Left hindlimb (tissue), 1 donor: ENCODE data around the gene FGF3.

Experiments
- DNase-seq: peaks from one replicate; pipeline ENCODE4 v3.0.0-alpha.2; 2018

Gene FGF3

DNA sequence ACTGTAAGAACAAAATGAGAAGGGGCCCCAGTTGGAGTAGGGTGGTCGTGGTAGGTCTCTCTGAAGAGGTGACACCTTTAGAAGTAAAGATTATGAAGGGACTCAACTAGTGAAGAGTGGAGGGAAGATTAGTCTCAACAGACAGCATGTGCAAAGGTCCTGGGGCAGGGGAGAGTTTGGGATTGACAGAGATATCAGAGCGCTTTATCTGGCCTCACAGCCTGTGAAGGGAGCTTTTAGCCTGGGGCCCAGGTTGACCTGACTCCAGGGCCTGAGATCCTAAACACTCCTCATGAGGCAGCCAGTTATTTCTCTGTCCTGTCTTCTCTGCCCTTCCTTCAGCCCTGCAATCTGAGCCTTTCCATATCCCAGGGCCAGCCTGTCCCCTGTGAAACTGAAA, 16.2 kb downstream of the FGF3 start:
- DNase-seq, result no peak

DNA sequence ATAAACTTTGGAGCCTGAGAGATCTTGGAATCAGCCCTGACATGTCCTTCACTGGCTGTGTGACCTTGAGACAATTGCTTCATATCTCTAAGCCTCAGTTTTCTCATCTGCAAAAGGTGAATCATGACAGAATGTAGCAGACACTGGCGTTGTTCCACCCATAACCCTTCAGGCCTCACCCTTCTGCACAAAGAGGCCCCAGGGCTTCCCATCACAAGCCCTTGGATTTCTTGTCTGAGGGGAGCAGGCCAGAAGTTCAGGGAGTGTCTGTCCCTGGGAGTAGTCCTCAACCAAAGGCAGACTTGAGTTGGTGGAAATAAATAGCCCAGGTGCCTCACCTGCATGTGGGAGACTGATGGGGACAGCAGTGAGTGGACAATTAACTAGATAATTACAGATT, 16.6 kb downstream of the FGF3 start:
- no peak for DNase-seq

DNA sequence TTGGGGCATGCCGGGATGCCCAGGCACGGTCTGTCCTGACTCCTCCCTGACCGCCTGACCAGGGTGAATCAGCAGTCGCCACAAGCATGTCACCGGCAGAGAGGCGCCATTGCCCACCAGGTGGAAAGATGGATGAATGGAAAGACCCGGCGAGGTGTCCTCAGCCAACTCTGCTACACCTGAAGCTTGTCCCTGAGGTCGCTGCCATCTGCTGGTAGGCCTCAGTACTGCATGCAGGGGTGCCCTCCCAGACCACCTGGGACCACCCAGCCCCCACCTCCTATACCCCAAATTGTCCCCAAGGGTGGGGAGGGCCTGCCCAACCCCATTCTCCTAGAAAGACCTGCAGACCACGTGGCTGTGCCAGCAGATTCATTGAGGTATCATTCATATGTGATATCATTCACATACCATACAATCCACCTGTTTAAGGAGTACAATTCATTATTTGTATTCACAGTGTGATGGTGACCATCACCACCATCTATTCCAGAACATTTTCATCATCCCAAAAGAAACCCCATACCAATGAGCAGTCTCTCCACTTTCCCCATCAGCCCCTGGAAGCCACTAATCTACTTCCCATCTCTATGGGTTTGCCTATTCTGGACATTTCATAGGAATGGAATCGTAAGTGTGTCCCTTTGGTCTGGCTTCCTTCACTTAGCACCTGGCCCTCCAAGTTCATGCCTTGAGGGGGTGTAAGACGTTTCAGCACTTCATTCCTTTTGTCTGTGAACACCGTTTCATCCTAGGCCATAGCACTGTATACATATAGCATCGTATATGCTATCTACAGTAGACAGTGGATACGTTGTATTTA, 17.5 kb downstream of the FGF3 start:
- DNase-seq, result no peak

DNA sequence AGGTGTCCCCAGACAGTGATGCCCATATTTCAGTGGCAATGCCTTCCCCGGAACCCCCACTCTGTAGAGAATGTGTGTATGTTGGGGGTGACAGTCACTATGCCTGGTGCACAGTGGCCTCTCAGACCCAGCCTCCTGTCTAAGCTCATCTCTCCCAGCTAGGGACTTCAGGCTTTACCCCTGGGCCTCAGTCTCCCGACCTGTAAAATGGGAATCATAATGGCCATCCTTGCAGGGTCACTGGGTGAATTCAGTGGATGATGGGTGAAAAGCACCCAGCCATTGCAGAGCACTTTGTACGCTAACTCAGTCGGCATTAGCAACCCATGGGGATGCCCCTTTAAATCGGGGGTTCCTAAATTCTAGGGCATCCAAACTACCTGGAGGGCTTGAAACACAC, 18.9 kb downstream of the FGF3 start:
- no peak for DNase-seq

DNA sequence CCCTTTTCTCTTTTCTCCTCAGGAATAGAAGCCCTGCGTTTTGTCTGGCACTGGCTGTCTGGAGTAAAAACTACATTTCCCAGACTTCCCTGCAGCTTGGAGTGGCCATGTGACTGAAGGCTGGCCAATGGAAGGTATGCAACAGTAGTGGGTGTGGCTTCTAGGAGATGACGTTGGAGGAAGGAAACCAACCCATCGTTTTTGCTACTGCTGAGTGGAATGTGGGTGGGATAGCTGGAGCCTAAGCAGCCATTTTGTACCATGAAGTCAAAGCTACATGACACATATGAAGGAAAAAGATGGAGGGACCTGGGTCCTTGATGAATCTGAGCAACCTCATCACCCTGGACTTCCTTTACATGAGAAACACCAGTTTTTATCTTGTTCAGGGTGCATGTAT, 19.6 kb downstream of the FGF3 start:
- DNase-seq, result no peak

DNA sequence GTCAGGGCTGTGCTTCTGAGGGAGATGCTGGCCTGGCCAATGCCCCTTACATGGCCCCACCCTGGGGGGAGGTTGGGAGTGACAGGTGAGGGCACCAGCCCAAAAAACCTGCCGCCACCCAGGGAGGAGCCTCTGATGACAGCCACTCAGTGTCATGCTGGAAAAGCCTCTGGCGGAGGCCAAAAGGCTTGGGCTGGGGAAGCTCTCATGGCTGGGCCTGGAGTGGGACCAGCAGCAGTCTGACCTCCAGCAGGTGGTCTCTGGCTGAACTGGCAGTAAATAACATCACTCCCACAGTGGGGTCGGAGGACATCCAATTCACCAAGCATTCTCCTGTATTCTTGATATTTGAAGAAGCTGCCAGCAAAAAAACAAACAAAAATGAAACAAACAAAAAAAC, 20.1 kb downstream of the FGF3 start:
- no peak for DNase-seq

DNA sequence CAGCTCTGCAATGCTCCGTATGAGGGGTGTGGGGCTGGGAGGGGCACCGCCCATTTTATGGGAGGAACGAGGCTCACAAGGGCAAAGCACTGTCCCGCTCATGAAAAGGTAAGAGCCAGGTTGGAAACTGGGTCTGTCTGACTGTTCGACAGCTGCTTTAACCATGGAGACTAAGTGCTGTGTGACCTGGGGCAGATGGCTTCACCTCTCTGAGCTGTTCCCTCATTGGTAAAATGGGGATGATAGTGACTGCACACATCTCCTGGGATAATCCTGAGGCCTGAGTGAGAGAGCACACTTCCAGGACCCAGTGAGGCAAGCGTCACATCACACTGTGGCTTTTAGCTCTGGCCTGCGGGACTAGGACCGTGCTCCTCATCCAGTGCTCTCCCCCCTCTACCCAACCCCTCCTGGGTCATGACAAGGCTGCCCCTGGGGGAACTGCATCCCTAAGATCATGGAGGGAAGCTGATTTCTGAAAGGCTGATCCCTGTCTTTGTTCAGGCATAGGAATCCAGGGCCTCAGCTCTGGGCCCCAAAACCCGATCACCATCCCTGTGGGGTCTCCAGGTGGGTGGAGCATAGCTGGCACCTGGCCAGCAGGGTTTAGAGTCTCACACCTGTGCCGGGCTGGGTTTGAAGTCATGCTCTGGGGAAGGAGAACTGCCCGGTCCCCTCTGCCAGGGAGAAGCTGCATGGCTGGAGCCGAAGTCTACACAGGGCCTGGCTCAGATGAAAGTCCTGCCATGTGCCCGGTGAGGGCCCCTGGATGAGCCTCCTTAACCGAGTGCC, 21.3 kb downstream of the FGF3 start:
- no peak for DNase-seq

DNA sequence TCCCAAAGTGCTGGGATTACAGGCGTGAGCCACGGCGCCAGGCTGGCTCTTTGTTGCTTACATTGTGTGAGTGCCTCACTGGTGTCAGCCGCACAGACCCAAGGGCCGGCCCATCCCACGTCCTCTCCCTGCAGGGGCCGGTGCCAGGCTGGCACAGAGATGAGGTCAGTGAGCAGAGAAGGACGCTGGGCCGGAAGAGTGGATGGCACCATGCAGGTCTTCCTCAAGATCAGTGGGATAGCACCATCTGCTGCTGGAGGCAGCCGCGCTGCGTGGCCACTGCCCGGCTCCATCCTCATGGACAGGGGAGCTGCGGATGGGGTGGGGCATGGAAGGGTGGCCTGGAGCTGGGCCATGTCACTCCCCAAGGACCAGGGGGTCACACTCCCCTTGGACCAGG, 22.1 kb downstream of the FGF3 start:
- no peak for DNase-seq

DNA sequence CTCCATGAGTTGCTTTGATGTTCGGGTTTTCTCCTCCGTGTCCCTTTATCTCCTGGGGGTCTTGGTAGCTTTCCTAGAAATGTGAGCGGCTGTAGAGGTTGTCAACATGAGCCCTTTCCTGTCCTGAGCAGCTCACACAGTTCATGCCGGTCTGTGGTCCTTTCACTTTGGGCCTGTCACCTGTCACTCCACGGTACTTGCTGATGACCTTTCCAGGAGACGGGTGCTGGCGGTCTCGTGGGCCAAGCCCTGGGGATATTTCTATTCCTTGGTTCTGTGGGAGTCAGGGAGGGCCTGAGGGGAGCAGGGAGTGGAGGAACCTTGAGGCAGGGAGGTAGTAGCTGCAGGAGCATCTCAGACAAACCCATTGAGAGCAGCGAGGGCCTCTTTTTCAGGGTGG, 23.2 kb downstream of the FGF3 start:
- DNase-seq, result no peak

DNA sequence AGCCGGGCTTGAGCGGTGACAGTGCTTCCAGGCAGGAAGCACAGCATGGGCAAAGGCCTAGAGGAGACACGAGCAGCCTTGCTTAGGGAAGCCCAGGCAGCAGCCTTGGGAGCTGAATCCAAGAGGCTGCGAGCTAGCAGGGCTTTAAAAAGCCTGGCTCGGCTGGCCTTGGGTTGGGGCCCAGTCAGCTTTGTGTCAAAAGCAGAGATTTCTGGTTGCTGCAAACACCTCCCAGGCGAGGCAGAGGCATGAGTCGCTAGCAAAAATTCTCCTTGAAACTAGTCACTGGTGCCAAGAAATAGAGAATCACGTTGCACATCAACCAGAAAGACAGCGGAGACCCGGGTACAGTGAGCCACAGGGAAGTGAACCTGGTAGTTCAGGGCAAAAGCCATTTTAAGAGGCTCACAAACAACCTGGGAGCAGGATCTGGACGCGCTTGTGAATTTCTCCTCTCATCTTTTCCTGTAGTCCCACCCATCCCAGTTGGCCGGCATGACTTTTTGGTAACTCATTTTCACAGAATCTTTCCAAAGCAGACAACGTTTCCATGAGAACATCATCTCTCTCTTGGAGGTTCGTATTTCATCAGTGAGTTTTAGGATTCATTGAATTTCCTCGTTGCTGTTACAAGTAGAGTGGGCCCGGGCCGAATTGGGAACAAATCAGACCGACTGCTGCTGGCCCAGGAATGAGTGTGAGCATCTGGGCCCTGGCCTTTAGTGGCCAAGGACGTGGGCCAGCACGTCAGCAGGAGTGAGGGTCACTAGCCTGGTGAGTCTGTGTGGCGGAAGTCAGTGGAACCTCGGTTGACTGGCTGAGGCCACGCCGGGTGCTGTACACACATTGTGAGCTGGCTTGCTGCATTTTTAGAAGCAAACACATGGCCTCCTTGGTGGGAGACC, 27.7 kb downstream of the FGF3 start:
- DNase-seq, result peak; percentile 83

DNA sequence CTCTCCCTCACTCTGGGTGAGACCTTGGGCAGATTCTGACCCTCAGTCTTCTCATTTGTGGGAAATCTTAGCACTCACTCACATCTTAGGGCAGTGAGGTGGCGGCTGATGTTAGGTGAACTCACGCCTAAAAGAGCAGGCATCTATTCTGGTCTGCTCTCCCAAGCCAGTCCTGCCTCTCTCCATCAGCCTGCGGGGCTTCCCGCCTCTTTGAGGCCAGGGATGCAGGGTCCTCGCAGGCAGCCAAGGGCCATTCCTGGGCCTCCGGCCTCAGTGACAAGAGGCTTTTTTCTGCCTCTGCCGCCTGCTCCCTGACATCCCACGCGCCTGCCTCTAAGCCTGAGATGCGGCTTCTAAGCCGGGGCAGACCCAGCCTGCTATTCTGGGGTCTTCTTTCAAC, 30.3 kb downstream of the FGF3 start:
- DNase-seq, result no peak

DNA sequence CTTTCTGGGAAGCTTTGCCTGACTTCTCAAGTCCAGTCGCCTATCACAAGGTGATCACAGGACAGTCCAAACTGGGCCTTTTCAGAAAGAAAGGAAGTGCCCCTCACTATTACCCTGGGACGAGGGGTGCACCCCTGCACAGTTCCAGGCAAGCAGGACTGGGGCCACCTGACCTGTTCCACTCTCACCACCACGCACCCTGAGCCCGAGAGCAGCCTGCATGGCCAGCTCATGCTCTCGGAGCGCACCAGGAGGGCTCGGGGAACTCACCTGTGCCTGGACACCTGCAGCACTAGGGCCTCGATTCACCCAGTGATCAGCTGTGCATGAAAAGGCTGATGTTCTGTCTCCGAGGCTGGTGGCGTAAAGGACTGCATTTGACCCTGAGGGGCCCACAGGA, 31.3 kb downstream of the FGF3 start:
- no peak for DNase-seq

DNA sequence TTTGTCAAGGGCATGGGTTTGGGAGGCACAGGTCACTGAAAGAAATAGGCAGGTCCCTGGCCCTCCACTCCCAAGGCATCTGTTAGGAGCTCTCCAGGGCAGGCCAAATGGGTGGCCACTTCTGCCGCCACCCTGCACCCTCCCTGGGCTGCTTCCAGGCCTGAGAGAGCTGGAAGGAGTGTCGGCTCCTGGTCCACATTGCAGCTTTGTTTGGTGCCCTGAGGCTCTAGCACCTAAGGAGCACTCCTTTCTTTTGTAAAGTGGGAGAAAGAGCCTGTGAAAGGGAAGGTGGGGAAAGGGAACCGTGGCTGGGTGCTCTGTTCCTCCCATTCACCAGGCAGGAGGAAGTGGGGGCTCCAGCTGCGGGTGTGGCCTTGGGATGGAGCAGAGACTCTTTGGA, 31.8 kb downstream of the FGF3 start:
- no peak for DNase-seq

DNA sequence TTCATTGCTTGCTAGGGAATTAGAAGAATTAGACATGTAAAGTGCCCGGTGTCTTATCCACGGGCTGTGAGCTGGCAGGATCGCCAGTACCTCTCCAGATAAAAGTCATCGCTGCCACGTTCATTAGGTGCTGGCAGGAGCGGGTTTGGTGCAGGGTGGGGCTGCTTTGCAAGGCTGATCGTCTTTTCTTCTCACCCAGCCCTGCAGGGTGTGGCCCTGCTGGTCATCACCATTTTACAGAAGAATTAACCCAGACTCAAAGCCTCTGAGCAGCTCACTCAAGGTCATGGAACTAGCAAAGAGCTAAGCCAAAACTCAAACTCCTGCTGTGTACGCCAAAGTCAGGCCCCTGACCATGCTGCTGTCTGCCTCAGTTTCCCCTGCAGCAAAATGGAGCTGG, 38.0 kb downstream of the FGF3 start:
- no peak for DNase-seq

DNA sequence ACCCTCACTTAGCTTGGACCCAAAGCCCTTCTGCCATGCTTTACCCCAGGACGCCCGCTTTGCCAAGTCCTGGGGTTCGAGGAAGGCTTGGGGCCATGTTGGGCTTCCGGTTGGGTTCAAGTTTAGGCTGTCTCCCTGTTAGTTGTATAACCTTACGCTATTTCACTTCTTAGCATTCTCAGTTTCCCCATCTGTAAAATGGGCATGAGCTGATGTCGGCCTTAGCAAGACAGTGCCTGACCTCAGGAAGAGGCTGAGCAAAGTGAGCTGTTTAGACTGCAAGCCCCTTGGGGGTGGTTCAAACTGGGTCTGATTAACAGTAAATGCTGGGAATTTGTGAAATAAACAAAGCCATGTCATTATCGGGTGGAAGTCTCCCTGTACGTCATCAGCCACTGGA, 40.8 kb downstream of the FGF3 start:
- DNase-seq, result no peak

DNA sequence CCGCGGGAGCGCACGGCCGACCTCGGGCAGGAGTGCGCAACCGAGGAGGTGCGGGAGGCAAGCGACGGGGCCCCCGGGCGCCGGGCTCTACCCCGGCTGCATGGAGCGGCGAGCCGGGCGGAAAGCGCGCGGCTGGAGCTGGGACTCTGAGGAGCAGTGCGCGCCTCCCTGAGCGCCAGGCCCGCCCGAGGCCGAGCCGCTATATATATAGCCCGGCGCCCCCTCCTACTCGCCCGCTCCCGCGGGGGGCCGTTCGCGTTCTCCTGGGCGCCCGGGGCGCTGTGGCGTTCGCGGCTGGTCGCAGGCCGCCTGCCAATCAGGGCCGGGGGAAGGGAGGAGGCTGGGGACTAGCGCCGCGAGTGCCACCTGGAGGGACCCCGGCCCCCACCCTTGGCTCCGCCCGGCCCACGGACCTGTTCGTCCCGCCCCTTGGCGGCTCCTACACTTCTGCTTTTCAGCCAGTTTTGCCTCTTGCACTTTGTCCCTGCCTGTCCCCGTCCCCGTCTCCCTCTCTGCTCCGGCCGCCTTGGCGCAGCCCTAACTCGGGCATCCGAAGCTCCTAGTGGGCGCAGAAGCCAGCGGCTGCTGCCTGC, 44.0 kb downstream of the FGF3 start, which contains the start of gene FGF4:
Gene FGF4 (minus strand): TSS at position 179 of the 593 bp plus-strand sequence. CDS start 257 bp downstream, outside the sequence.
- DNase-seq, result no peak

DNA sequence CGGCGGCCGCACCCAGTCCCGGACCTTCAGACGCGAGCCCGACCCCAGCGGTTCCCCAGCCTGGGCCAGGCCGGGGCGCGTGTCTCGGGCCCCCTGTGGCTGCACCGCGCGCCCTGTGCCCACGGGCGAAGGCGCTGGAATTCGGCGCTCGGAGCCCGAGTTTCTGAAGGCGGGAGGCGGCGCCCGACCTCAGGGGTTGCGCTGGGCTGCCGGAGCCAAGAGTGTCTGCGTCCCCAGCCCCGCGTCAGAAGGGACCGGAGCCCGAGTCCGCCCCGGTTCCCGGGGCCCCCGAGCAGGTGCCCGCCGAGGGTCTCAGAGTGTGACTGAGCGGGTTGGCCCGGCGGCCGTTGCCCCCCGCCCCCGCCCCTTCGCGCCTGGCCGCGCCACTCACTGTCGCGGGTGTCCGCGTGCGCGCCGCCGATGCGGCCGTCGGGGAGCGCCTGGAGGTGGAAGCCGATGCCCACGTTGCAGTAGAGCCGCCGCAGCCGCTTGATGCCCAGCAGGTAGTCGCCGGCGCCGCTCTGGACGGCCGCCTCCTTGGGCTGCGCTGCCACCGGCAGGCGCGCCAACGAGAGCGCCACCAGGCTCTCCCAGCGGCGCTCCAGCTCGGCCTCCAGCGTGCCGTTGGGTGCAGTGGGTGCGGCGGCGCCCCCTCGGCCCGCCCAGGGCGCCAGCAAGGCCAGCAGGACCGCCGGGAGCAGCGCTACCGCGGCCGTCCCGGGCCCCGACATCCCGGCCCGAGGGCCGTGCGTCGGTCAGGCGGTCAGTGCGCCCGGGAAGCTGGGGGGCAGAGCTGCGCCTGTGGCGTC, 44.7 kb downstream of the FGF3 start:
- no peak for DNase-seq

DNA sequence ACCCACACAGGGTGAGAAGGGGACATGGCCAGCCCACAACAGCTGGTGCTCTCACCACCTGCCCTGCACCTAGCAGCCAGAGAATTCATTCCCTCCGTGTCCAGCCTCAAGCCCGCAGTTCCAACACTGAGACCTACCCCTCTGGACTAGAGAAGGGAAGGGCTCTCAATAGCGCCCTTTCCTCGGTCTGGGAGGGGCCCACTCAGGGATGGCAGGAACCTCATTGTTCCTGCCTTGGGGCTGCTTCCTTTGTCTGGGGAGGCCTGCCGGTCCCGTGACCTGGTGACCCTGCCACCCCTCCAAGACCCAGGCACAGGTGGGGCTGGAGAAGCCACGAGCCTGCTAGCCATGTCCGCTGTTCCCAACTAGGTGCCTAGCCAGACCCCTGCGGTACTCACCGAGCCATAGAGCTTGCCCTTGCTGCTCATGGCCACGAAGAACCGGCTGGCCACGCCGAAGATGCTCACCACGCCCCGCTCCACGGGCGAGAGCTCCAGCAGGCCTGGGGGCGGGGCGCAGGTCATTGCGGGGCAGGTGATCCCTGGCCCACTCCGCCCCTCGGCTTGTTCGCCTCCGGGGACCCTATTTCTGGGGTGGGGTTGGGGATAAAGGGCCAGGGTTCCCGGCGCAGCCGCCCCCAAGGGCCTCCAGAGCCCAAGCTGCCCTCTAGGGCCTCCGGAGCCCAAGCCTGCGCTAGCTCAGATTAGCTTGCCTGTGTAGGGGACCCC, 45.4 kb downstream of the FGF3 start:
- no peak for DNase-seq

DNA sequence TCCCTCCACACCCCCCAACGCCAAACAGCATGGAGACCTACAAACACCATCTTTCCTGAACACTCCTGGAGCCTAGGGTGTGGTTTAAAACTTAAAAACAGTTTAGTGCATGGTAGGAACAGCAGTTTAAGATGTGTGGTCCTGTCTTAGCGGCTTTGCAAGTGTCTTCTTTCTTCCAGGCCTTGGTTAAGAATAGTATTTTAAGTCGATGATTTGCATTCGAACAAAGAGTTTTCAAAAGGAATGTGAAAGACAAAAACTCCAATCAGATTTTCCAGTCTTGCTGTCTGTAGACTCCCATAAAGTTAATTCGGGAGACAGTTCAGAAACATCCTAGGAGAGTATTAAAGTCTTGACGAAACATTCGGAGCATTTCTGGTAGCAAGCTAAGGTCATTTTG, 47.8 kb downstream of the FGF3 start:
- no peak for DNase-seq

DNA sequence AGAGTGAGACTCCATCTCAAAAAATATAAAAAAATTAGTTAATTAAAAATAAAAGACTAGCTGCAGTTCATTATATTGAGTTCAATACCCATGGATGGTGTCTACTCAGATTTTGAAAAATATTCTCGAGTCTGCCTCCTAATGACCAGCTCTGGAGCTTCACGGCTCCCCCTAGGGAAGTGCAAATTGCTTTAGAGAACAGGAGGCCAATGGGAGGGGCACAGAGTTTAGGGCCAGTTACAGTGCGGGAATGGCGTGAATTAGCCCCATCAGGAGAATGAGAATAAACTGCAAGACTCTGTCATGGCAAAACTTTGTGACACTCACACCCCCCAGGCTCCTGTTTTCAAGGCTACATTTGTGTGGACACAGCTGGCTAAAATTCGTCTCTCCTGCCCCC, 48.7 kb downstream of the FGF3 start:
- no peak for DNase-seq

DNA sequence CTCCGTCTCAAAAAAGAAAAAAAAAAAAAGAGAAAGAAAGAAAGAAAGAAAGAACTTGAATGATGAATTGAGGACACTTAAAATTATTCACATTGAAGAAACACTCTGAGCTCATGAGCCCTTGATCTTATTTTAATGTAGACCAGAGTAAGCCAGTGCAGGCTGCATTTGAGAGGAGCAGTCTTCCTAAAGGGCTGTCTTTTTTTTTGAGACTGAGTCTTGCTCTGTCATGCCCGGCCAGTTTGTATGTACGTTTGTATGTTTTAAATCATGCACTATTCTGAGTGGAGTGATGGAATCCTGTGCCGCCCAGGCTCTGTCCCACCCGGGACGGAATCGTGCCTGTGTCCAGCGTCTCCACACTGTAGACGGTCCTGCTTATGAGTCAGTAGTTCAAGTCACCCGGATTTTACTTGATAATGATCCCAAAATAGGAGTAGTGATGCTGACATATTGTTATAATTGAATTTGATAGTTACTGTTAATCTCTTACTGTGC, 53.7 kb downstream of the FGF3 start:
- no peak for DNase-seq
